Measurements from ENCODE around the gene USO1.
"Not testable (repeated sequence)": the region's sequence is repeated elsewhere in the genome, so short reads cannot be mapped to it uniquely, and the experiment has no call there.

The USO1 gene

GRCh38 chr4:75724066-75724866 is at the start of gene USO1:
TSS of gene USO1 (plus strand) at chr4:75724577. CDS start at chr4:75724820, 243 bp downstream.
- peak; percentile 95 to 97 for DNase-seq

DNA sequence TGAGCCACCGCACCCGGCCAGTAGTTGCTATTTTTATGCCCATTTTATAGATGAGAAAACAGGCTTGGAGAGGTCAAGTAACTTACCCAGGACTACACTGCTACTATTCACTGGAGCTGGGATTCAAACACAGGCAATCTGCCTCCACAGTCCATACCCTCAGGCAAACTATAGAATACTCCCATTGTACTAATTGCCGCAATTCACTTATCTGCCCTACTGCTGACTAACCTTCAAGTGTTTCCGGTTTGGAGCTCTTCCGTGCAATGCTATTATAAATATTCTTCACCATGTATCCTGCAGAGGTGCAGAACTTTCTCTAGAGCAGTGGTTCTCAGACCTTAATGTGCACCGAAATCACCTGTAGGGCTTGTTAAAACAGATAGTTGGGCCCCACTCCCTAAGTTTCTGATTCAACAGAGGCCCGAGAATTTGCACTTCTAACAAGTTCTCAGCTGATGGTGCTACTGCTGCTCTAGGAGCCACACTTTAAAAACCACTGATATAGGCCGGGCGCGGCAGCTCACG is 49.3 kb upstream of the USO1 start:
- DNase-seq: no peak

DNA sequence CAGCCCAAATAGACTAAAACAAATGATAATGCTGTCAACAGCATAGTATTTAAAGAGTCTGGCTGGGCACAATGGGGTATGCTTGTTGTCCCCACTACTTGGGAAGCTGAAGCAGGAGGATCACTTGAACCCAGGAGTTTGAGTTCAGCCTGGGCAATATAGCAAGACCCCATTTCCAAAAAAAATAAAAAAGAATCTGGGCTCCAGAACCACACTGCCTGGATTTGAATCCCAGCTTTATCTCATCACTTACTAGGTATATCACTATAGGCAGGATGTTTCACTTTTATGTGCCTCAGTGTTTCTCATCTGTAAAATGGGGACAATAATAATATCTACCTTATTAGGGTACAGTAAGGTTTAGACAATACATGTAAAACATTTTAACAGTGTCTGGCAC is 45.9 kb upstream of the USO1 start:
- DNase-seq: no peak

DNA sequence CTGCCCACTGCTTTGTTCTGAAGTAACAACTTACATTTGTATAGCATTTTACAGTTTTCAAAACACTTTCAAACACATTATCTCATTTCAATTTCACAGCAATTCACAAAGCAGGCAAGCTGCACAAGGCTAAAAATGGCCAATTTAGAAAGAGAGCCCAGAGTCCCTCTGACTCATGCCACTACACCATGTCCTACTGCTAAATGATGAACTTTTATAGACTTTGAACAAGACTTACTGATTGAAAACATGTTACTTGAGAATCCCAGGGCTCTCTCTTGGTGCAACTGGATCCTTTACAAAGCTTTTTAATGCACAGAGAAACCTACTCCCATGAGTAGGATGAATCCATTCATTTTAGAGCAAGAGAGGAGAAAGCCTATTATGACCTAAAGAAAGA is 45.4 kb upstream of the USO1 start:
- no peak for DNase-seq

GRCh38 chr4:75679876-75680575 is 44.4 kb upstream of the USO1 start:
- no peak for DNase-seq

- no peak for DNase-seq
Observed at GRCh38 chr4:75683482-75684155, 40.8 kb upstream of the USO1 start.

- DNase-seq: no peak
Observed at GRCh38 chr4:75685546-75686189, 38.7 kb upstream of the USO1 start.

GRCh38 chr4:75686346-75686745 is 38.0 kb upstream of the USO1 start:
- DNase-seq: no peak

DNA sequence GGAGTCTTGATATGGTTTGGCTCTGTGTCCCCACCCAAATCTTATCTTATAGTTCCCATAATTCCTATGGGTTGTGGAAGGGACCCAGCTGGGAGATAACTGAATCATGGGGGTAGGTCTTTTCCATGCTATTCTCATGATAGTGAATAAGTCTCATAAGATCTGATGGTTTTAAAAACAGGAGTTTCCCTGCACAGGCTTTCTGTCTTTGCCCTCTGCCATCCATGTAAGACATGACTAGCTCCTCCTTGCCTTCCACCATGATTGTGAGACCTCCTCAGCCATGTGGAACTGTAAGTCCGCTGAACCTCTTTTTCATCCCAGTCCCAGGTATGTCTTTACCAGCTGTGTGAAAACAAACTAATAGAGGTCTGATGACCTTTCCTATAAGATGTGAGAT is 37.3 kb upstream of the USO1 start:
- not testable (repeated sequence) for DNase-seq

DNA sequence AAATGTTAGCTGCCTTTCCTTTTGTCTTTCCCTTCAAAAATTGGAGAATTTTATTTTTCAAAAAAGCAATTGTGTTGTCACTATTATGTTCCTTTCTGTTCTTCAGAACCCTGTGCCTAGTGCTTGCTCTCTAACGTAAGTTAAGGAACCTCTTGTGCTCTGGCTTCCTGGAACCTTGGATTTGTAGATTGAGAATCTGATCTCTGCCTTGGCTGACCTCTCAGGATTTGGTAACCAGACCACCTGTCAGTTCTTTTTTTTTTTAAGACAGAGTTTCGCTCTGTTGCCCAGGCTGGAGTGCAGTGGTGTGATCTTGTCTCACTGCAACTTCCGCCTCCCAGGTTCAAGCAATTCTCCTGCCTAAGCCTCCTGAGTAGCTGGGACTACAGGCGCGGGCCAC is 32.3 kb upstream of the USO1 start:
- not testable (repeated sequence) for DNase-seq

- DNase-seq: no peak
Observed at GRCh38 chr4:75696071-75696470, 28.3 kb upstream of the USO1 start.

GRCh38 chr4:75696581-75696980 is 27.8 kb upstream of the USO1 start:
- no peak for DNase-seq

DNA sequence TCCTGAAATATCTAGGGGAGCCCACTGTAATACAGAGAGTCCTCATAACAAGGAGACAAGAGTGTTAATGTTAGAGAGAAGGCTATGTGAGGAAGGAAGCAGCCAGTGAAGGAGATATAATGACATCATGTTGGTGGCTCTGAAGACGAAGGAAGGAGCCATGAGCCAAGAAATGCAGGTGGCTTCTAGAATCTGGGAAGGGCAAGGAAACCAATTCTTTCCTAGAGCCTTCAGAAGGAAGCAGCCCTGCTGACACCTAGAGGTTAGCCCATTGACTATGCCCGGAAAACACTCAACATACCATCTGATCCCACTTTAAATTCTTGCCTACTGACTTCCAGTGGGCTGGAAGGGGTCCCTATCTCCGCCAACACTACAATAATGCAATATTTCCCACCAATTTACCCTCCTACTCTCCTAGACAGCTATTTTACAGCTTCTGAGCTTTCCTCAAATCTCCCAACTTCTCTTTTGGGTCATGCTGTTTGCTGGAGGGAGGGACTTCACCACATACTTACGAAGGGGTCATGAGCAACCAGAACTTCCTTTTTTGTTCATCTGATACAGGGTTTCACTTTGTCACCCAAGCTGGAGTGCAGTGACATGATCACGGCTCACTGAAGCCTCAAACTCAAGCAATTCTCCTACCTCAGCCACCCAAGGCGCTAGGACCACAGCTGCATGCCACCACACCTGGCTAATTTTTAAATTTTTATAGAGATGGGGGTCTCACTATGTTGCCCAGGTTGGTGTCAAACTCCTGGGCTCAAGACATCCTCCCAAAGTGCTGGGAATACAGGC is 26.0 kb upstream of the USO1 start:
- no peak for DNase-seq

- DNase-seq: no peak
Observed at GRCh38 chr4:75698963-75699228, 25.5 kb upstream of the USO1 start.

- no peak for DNase-seq
Observed at GRCh38 chr4:75699299-75699698, 25.1 kb upstream of the USO1 start.

- no peak for DNase-seq
Observed at GRCh38 chr4:75702919-75703411, 21.4 kb upstream of the USO1 start.

- DNase-seq: no peak
Observed at GRCh38 chr4:75705198-75705977, 19.0 kb upstream of the USO1 start.

DNA sequence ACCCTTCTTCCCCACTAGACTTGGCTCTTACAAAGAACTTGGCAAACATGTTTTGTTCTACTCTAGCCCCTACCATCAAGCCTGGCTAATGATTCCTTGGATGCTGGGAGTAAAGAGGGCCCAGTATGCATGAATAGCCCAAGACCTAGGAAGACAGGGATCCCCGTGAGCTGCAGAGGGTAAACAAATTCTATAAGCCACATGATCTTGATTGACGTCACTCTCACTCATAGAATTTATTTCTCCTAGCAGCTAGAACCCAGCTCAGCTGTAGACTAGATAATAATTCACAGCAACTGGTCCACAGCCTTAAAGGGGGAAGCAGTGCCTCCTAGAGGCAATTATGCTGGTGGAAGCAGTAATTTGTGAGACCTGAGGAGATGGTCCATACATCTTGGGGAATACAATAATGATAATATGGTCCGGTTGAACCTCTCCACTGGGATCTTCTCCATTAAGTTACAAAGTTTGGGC is 16.1 kb upstream of the USO1 start:
- peak in 1 of 2 experiments; percentile 7 for DNase-seq

DNA sequence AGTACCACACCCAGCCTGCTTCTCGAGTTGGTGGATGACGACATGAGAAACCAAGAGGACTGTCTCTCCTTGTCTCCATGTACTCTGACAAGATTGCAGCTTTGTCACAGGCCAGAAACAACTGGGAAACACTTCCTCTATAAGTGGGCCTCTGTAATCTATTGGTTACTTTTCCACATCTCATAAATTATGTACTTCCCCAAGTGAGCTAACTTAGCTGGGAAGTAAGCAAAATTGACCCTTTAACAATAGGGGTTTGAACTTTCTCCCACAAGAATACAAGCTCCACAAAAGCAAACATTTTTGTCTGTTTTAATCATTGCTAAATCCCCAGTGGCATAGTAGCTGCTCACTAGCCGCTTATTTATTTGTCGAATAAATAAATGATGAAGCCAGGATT is 14.1 kb upstream of the USO1 start:
- DNase-seq: no peak

DNA sequence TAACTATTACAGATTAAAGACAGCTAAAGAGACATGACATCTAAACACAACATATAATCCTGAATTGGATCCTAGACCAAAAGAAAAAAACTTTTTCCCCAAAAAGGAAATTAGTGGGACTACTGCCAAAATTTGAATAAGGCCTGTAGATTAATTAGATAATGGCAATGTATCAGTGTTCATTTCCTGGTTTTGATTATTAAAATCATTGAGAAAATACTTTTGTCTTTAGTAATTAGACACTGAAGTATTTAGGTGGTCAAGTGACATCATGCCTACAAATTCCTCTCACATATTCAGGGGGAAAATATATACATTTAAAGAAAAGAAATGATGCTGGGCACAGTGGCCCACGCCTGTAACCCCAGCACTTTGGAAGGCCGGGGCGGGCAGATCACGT is 10.4 kb upstream of the USO1 start:
- no peak for DNase-seq

GRCh38 chr4:75714704-75715103 is 9.7 kb upstream of the USO1 start:
- no peak for DNase-seq

All from NCI-H526 (cell line).